ENCODE results near the gene WFDC11. TPM values are rescaled to one million over a fixed set of nuclear protein-coding genes. Genes with fewer than 3 reads are reported as not detected.

Gene WFDC11
- polyA plus RNA-seq, 1 donor: not detected

GRCh38 chr20:45626540-45626939, 43.5 kb downstream of the WFDC11 start:
- DNase-seq (ENCODE audit: low read depth): no peak

- DNase-seq (ENCODE audit: low read depth): no peak
Measured at GRCh38 chr20:45621593-45621992, 48.4 kb downstream of the WFDC11 start.

GRCh38 chr20:45617591-45617990, 52.4 kb downstream of the WFDC11 start:
- DNase-seq (ENCODE audit: low read depth): no peak

- DNase-seq (ENCODE audit: low read depth): no peak
Measured at GRCh38 chr20:45612314-45612713, 57.7 kb downstream of the WFDC11 start.

GRCh38 chr20:45611054-45611453, 59.0 kb downstream of the WFDC11 start:
- DNase-seq (ENCODE audit: low read depth): no peak

- DNase-seq (ENCODE audit: low read depth): no peak
Measured at GRCh38 chr20:45607810-45608209, 62.2 kb downstream of the WFDC11 start.

Other genes starting within 250 kb of the WFDC11 start
- 0.25 TPM for gene WFDC2, start 200.5 kb downstream of the WFDC11 start, polyA plus RNA-seq (ENCODE audit: insufficient read length)
- gene SPINT3, start 154.6 kb downstream of the WFDC11 start, polyA plus RNA-seq (ENCODE audit: insufficient read length): not detected
- not detected for gene WFDC6, start 130.8 kb downstream of the WFDC11 start, polyA plus RNA-seq (ENCODE audit: insufficient read length)
- gene EPPIN, start 122.8 kb downstream of the WFDC11 start, polyA plus RNA-seq (ENCODE audit: insufficient read length): not detected
- not detected for gene WFDC8, start 91.0 kb downstream of the WFDC11 start, polyA plus RNA-seq (ENCODE audit: insufficient read length)
- not detected for gene WFDC10A, start 40.5 kb downstream of the WFDC11 start, polyA plus RNA-seq (ENCODE audit: insufficient read length)
- not detected for gene WFDC9, start 39.0 kb downstream of the WFDC11 start, polyA plus RNA-seq (ENCODE audit: insufficient read length)
- not detected for gene WFDC13, start 31.8 kb upstream of the WFDC11 start, polyA plus RNA-seq (ENCODE audit: insufficient read length)
- gene WFDC10B, start 34.8 kb upstream of the WFDC11 start, polyA plus RNA-seq (ENCODE audit: insufficient read length): not detected
- not detected for gene SPINT4, start 52.1 kb upstream of the WFDC11 start, polyA plus RNA-seq (ENCODE audit: insufficient read length)
- 1.4 TPM for gene WFDC3, start 121.6 kb upstream of the WFDC11 start, polyA plus RNA-seq (ENCODE audit: insufficient read length)
- gene DNTTIP1, start 121.7 kb upstream of the WFDC11 start, polyA plus RNA-seq (ENCODE audit: insufficient read length): 58.8 TPM
- 27.1 TPM for gene UBE2C, start 142.4 kb upstream of the WFDC11 start, polyA plus RNA-seq (ENCODE audit: insufficient read length)
- gene TNNC2, start 157.1 kb upstream of the WFDC11 start, polyA plus RNA-seq (ENCODE audit: insufficient read length): 8,101 TPM
- 24.3 TPM for gene SNX21, start 163.6 kb upstream of the WFDC11 start, polyA plus RNA-seq (ENCODE audit: insufficient read length)
- 23.4 TPM for gene ACOT8, start 187.2 kb upstream of the WFDC11 start, polyA plus RNA-seq (ENCODE audit: insufficient read length)
- gene ZSWIM3, start 187.4 kb upstream of the WFDC11 start, polyA plus RNA-seq (ENCODE audit: insufficient read length): 3.4 TPM
- gene ZSWIM1, start 211.0 kb upstream of the WFDC11 start, polyA plus RNA-seq (ENCODE audit: insufficient read length): 11.5 TPM
- 10.3 TPM for gene SPATA25, start 217.4 kb upstream of the WFDC11 start, polyA plus RNA-seq (ENCODE audit: insufficient read length)
- gene NEURL2, start 221.0 kb upstream of the WFDC11 start, polyA plus RNA-seq (ENCODE audit: insufficient read length): 20.1 TPM
- 63.9 TPM for gene CTSA, start 221.1 kb upstream of the WFDC11 start, polyA plus RNA-seq (ENCODE audit: insufficient read length)
- 15.3 TPM for gene PLTP, start 241.9 kb upstream of the WFDC11 start, polyA plus RNA-seq (ENCODE audit: insufficient read length)

All from forelimb muscle (tissue), 1 donor.